GM06990 (cell line): Measurements from ENCODE around the gene LITAFD.

Experiments used
- DNase-seq: peaks from one replicate; pipeline ENCODE4 v3.0.0-alpha.2; 2011; ENCODE audit not compliant: insufficient read length; ENCODE audit errors: extremely low read depth
- H3K27me3 ChIP-seq: replicated peaks from 2 replicates; pipeline ENCODE4 v1.6.0; 2011; ENCODE audit warnings: low read length; ENCODE audit not compliant: control insufficient read depth, insufficient read depth
- H3K36me3 ChIP-seq: 2 replicates; pipeline ENCODE4 v1.5.1; 2011; ENCODE audit warnings: low read length; ENCODE audit not compliant: control insufficient read depth, insufficient read depth
- H3K4me3 ChIP-seq: replicated peaks from 2 replicates; pipeline ENCODE4 v1.5.1; 2011; ENCODE audit warnings: low read depth, mild to moderate bottlenecking, control low read depth, low read length
- TF ChIP-seq, protein P1 (sequence below): IDR thresholded peaks from 2 replicates; pipeline ENCODE4 v1.5.1; 2011; ENCODE audit warnings: low read length, control low read depth, mild to moderate bottlenecking, inconsistent platforms; ENCODE audit not compliant: insufficient read depth, poor library complexity, severe bottlenecking

Gene LITAFD

DNA sequence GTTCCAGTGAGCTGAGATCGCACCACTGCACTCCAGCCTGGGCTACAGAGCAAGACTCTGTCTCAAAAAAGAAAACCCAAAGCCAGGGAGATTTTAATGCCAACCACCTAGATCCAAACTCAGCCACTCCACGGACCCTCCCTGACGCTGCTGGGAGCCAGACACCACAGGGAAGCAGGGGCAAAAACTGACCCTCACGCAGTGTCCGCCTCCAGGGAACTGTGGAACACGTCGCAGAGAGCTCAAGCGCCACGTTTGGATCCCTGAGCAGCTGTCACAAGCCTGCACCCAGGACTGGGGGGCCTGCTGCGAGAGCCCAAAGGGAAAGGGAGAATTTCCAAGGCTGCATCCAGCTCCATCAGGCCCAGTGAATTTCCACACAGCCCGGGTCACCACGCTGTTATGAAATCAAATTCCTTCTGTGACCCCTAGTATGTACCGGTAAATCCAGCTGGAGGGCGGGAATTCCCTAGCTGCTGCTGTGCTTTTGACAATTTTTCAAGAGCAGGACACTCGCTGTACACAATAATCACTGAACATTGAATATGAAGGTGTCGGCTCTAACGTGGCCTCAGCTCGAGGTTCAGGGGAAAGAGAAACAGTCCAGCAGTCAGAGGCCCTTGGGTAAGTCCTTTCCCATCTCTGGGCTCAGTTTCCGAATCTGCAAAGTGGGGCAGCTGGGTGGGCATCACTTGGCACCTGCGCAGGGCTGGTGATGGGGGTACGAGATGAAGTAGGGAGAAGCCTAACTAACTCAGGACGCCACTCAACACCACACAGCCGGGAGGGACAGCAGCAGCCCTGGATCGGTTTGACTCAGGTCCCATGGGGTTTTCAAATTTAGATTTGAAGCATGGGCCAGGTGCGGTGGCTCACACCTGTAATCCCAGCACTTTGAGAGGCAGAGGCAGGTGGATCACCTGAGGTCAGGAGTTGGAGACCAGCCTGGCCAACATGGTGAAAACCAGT, 22.0 kb upstream of the LITAFD start:
- Histone ChIP-seq H3K4me3 (no peak overlapping the region), H3K27me3 (no peaks in the 10 kb centered on the region), H3K36me3 (peaks cover 17% of the 10 kb centered on the region)
- no peak for DNase-seq
- TF ChIP-seq, protein P1, sequence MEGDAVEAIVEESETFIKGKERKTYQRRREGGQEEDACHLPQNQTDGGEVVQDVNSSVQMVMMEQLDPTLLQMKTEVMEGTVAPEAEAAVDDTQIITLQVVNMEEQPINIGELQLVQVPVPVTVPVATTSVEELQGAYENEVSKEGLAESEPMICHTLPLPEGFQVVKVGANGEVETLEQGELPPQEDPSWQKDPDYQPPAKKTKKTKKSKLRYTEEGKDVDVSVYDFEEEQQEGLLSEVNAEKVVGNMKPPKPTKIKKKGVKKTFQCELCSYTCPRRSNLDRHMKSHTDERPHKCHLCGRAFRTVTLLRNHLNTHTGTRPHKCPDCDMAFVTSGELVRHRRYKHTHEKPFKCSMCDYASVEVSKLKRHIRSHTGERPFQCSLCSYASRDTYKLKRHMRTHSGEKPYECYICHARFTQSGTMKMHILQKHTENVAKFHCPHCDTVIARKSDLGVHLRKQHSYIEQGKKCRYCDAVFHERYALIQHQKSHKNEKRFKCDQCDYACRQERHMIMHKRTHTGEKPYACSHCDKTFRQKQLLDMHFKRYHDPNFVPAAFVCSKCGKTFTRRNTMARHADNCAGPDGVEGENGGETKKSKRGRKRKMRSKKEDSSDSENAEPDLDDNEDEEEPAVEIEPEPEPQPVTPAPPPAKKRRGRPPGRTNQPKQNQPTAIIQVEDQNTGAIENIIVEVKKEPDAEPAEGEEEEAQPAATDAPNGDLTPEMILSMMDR = no peak

- no peak overlapping the region for H3K4me3 ChIP-seq
- H3K27me3 ChIP-seq = no peaks in the 10 kb centered on the region
- no peak for DNase-seq
- TF ChIP-seq, protein P1 = no peak
- peaks cover 11% of the 10 kb centered on the region for H3K36me3 ChIP-seq
Observed at GRCh38 chr16:8861563-8862308, 20.4 kb upstream of the LITAFD start.

GRCh38 chr16:8862309-8863130, 19.6 kb upstream of the LITAFD start:
- no peak for DNase-seq
- Histone ChIP-seq H3K36me3 (peaks cover 8% of the 10 kb centered on the region), H3K4me3 (no peak overlapping the region), H3K27me3 (no peaks in the 10 kb centered on the region)
- TF ChIP-seq, protein P1 = no peak

DNA sequence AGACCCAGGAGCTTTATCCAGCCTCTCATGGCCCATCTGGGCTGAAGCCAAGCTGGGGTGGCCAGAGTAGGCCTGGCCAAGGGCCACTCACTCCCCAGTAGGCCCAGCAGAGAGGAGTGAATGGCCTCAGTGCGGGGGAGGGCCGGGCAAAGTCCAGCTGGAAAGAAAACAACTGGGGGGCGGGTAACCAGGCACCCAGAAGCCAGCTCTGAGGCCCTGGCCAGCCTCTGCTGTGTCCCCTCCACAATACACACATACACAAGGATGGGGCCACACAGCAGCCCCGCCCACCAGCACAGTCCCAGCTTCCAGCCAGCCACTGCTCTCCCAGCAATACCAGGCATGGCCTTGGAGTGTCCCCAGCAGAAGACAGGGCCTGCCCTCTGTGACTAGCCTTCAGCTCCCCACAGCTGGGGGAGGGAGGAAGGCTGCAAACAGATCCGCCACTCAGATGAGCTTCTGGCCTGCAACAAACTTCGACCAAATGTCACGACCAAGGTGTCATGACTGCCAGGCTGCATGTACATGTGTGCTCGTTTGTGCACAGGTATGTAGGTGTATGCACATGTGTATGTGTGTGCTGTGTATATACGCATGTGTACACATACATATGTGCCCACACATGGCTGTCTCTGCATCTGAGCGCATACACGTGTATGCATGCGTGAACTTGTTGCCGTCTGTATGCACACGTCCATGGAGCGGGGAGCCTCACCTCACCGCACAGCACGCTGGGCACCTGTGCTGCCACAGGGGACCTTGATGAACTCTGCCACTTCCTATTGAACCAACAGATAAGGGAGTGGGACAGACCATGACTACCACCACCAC, 18.3 kb upstream of the LITAFD start:
- TF ChIP-seq, protein P1 = peak; percentile 3
- H3K36me3 ChIP-seq = peaks cover 4% of the 10 kb centered on the region
- H3K4me3 ChIP-seq = no peak overlapping the region
- DNase-seq = no peak
- H3K27me3 ChIP-seq = no peaks in the 10 kb centered on the region

GRCh38 chr16:8864480-8865110, 17.6 kb upstream of the LITAFD start:
- Histone ChIP-seq H3K4me3 (no peak overlapping the region), H3K27me3 (no peaks in the 10 kb centered on the region), H3K36me3 (peaks cover 4% of the 10 kb centered on the region)
- TF ChIP-seq, protein P1 = no peak
- DNase-seq = no peak
